Common myeloid progenitor, CD34-positive (primary cell): Measurements from ENCODE around the gene SLC6A2.

Experiments
- CTCF ChIA-PET: fragments of 350-600 bp; sonication (Branson Sonifier 250); formaldehyde crosslinking; loops from one replicate; lab custom pipeline; 2021; ENCODE audit warnings: antibody characterized with exemption; lab: Charles Lee
- POLR2A ChIA-PET: fragments of 350-600 bp; sonication (Branson Sonifier 250); formaldehyde crosslinking; loops from one replicate; lab custom pipeline; 2021; ENCODE audit warnings: antibody characterized with exemption; lab: Charles Lee
- DNase-seq, 3 donors: peaks; one replicate each; pipeline versions ENCODE4 v3.0.0 to v3.0.0-alpha.2; 2013
- H3K27ac ChIP-seq, 2 experiments: 1 replicate in 1 of 2; 2 replicates in 1 of 2; pipeline ENCODE4 v1.7.0; 2013; ENCODE audit warnings: inconsistent platforms in 2 of 2, low read length in 2 of 2, mild to moderate bottlenecking in 2 of 2, low read depth in 1 of 2, moderate library complexity in 1 of 2; ENCODE audit not compliant: severe bottlenecking in 2 of 2, insufficient read depth in 1 of 2, poor library complexity in 1 of 2
- H3K27me3 ChIP-seq, 5 experiments: replicated peaks in 2 of 5; 1 replicate in 3 of 5; 2 replicates in 2 of 5; pipeline versions ENCODE4 v1.6.1 to v1.7.0; 2013; ENCODE audit warnings: low read length in 4 of 5, mild to moderate bottlenecking in 2 of 5, moderate library complexity in 2 of 5, inconsistent platforms in 1 of 5; ENCODE audit not compliant: insufficient read depth in 5 of 5, control insufficient read depth in 4 of 5
- H3K36me3 ChIP-seq, 4 experiments: 1 replicate in 2 of 4; 2 replicates in 2 of 4; pipeline versions ENCODE4 v1.6.1 to v1.7.0; 2013; ENCODE audit warnings: low read length in 3 of 4, control low read depth in 1 of 4, mild to moderate bottlenecking in 1 of 4; ENCODE audit not compliant: control insufficient read depth in 4 of 4, insufficient read depth in 4 of 4
- H3K4me1 ChIP-seq, 4 experiments: 1 replicate in 3 of 4; 2 replicates in 1 of 4; pipeline versions ENCODE4 v1.6.1 to v1.7.1; 2013; ENCODE audit warnings: low read length in 3 of 4, mild to moderate bottlenecking in 3 of 4, control low read depth in 1 of 4, inconsistent platforms in 1 of 4, moderate library complexity in 1 of 4; ENCODE audit not compliant: control insufficient read depth in 4 of 4, insufficient read depth in 4 of 4; ENCODE audit errors: control extremely low read depth in 1 of 4
- H3K4me3 ChIP-seq, 7 experiments: 1 replicate in 4 of 7; 2 replicates in 3 of 7; pipeline versions ENCODE4 v1.5.1 to v1.7.0; 2013; ENCODE audit warnings: mild to moderate bottlenecking in 7 of 7, low read length in 6 of 7, moderate library complexity in 6 of 7, inconsistent platforms in 2 of 7, low read depth in 2 of 7, control low read depth in 1 of 7; ENCODE audit not compliant: insufficient read depth in 4 of 7, control insufficient read depth in 1 of 7; ENCODE audit errors: extremely low read depth in 1 of 7
- H3K9me3 ChIP-seq, 5 experiments: 1 replicate in 4 of 5; 2 replicates in 1 of 5; pipeline versions ENCODE4 v1.6.1 to v1.7.1; 2013; ENCODE audit warnings: low read length in 4 of 5, mild to moderate bottlenecking in 2 of 5, inconsistent platforms in 1 of 5, low read depth in 1 of 5, moderate library complexity in 1 of 5; ENCODE audit not compliant: control insufficient read depth in 4 of 5, insufficient read depth in 2 of 5; ENCODE audit errors: control extremely low read depth in 1 of 5
- WGBS: methylation state at CpG from one replicate; pipeline ENCODE4 v1.1.5; 2013; ENCODE audit not compliant: insufficient coverage; 5-methylcytosine and 5-hydroxymethylcytosine counted together

Gene SLC6A2

DNA sequence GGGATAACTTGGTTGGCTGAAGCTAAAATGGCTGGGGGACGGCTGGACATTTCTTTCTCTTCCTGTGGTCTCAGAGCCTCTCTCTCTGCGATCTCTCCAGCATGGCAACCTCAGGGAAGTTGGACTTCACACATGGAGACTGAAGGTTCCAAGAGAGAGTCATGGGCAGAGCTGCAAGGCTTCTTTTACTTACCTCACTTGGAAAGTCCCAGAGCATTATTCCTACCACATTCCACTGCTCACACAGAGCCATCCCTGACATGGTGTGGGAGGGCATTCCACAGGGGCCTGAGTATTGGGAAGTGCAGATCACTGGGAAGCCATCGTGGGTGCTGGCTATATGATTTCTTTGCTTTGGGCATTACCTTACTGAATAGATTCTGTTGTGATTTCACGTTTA lies 9.8 kb upstream of the SLC6A2 start:
- 91% methylated on average over 3 of the region's 4 CpGs for WGBS
- no peak for DNase-seq
- POLR2A ChIA-PET = no interaction called here
- Histone ChIP-seq H3K27me3 (peaks cover 0 to 6% (median 0%) of the 10 kb centered on the region in 5 experiments), H3K4me3 (no peak overlapping the region), H3K4me1 (peaks cover 0 to 8% (median 3%) of the 10 kb centered on the region in 4 experiments), H3K27ac (no peak overlapping the region), H3K36me3 (no peaks in the 10 kb centered on the region), H3K9me3 (no peaks in the 10 kb centered on the region)
- CTCF ChIA-PET = interaction anchor here (1.0 to 2.0 kb wide), 4 partner anchors 8 to 102 kb away, joined by 3 to 4 read pairs (median 4); no protein-coding TSS in a partner anchor

DNA sequence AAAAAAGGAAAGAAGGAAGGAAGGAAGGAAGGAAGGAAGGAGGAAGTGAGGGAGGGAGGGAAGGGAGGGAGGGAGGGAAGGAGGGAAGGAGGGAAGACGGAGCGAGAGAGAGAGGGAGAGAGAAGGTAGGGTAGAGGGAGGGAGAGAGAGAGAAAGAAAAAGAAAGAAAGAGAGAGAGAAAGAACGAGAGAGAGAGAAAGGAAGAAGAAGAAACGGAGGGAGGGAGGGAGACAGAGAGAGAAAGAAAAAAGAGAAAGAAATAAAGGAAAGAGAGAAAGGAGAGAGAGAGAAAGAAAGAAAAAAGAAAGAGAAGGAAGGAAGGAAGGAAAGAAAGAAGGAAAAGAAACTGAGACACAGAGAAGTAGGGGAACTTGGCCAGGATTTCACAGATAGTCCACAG lies 8.4 kb upstream of the SLC6A2 start:
- H3K4me3 ChIP-seq = no peak overlapping the region
- CTCF ChIA-PET = interaction anchor here (1.1 to 2.5 kb wide), 3 partner anchors 12 to 182 kb away, joined by 3 to 8 read pairs (median 5); no protein-coding TSS in a partner anchor
- DNase-seq = no peak
- no peak overlapping the region for H3K27ac ChIP-seq
- no peaks in the 10 kb centered on the region for H3K36me3 ChIP-seq
- peaks cover 0 to 7% (median 0%) of the 10 kb centered on the region in 5 experiments for H3K27me3 ChIP-seq
- no peaks in the 10 kb centered on the region for H3K9me3 ChIP-seq
- POLR2A ChIA-PET = no interaction called here
- H3K4me1 ChIP-seq = peaks cover 0 to 13% (median 5%) of the 10 kb centered on the region in 4 experiments
- WGBS = 99% methylated on average over 4 of the region's 4 CpGs

DNA sequence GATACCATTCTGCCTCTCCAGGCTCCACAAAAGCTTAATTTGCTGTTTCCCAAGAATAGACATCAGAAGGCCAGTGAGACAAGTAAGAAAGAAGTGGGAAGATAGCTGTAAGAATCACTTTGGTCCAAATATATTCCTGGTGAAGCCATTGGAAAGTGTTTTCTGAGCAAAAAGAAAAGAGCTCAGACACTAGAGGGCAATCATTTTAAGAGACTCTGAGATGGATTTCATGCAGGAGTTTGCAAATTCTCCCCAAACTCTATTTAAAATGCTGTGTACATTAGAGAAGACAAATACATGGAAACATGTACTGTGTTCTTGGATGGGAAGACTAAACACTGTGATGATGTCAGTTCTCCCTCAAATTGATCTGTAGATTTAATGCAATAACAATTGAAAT lies 8.0 kb upstream of the SLC6A2 start:
- no peak for DNase-seq
- POLR2A ChIA-PET = no interaction called here
- Histone ChIP-seq H3K4me1 (peaks cover 0 to 17% (median 7%) of the 10 kb centered on the region in 4 experiments), H3K27ac (no peak overlapping the region), H3K4me3 (no peak overlapping the region), H3K27me3 (peaks cover 0 to 12% (median 0%) of the 10 kb centered on the region in 5 experiments), H3K36me3 (no peaks in the 10 kb centered on the region), H3K9me3 (no peaks in the 10 kb centered on the region)
- CTCF ChIA-PET = interaction anchor here (0.9 to 2.5 kb wide), 4 partner anchors 10 to 183 kb away, joined by 3 to 8 read pairs (median 4); no protein-coding TSS in a partner anchor

DNA sequence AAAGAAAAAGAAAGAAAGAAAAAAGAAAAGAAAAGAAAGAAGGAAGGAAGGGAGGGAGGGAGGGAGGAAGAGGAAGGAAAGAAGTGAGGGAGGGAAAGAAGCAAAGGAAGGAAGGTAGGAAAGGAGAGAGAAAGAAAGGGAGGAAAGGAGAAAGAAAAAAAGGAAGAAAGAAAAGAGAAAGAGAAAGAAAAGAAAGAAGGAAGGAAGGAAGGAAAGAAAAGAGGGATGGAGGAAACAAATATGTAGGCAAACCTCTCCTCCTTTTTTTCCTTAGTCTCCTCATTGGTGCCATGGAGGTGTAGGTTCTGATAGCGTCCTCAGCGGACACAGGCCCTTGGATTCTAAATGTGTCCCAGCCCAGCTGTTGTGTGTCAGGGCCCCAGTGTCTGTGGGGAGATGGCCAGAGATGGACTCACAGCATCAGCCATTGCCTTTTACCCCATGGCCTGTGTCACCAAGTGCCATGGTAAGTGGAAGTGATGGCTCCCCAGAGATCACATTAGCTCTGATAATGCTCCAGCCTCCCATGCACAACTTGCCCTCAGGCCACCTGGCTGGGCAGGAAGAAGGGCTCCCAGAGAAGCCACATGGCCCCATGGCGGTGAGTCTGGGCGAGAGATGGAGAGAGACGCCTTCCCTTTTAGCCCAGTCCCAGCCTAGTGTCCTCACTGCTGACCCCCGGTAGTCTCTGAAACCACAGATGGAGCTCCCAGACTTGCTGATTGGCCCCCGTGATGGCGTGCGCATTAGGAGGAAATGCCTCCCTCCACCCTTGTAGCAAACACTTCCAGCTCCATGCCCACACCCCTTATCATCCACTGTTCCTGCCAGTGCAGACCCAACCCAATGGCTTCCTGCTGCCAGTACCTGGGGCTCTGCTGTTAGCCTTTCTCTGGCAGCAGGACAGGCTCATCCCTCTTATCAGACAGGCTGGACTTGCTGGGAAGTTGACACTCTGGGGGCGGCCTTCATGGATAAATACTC lies 3.7 kb upstream of the SLC6A2 start:
- H3K36me3 ChIP-seq = no peaks in the 10 kb centered on the region
- H3K27me3 ChIP-seq = peaks cover 10 to 36% (median 19%) of the 10 kb centered on the region in 5 experiments
- CTCF ChIA-PET = interaction anchor here (1.0 to 1.2 kb wide), 2 partner anchors 8 to 75 kb away, joined by 3 to 4 read pairs; no protein-coding TSS in a partner anchor
- H3K9me3 ChIP-seq = peaks cover 0 to 3% (median 0%) of the 10 kb centered on the region in 5 experiments
- peaks cover 0 to 38% (median 16%) of the 10 kb centered on the region in 4 experiments for H3K4me1 ChIP-seq
- H3K27ac ChIP-seq = no peak overlapping the region
- POLR2A ChIA-PET = no interaction called here
- H3K4me3 ChIP-seq = no peak overlapping the region
- WGBS = 65% methylated on average over 8 of the region's 10 CpGs
- no peak for DNase-seq

DNA sequence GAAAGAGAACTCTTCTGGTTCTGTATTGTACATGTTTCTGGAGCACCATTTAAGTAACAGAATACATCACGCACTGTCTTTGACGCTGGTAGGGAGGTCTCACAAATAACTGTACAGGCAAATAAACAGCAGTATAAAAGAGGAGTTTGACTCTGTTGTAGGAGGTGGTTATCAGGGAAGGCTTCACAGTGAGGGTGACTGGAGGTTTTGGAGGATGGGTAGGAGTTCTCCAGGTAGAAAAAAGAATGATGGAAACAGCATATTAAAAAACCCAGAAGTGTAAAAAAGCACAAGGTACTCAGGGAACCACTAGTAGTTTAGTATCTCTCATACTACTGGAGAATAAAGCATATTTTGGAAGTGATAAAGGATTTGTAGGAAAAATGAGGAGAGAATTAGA lies 2.7 kb upstream of the SLC6A2 start:
- 86% methylated on average over 2 of the region's 2 CpGs for WGBS

DNA sequence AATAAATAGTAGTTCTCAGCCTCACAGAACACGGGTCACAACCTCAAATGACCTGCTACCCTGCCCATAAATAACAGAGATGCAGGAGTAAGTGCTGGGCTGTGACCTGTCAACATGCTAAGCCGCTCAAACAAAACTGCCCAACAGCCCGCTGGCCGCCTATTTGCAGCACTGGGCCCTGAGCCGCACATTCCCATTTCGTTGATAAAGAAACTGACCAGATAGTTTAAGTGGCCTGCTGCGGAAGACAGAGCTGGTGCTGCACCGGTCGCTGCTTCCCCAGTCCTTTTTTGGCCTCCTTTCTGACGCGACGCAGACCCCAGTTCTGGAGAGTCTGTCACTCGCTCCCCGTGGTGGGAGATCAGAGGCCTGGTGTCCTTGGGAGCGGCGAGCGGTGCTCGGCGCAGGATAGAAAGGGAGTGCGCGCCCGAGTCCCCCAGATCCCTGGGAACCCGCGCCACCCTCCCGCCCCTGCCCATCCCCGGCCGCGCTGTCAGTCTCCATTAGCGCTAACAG lies 349 bp upstream of the SLC6A2 start:
- H3K27me3 ChIP-seq = peaks cover 13 to 48% (median 23%) of the 10 kb centered on the region in 5 experiments
- peaks cover 0 to 34% (median 13%) of the 10 kb centered on the region in 4 experiments for H3K4me1 ChIP-seq
- peak overlapping the region in 5 of 7 experiments; percentile 17 to 79 (median 63) for H3K4me3 ChIP-seq
- no peaks in the 10 kb centered on the region for H3K36me3 ChIP-seq
- ChIA-PET CTCF (interaction anchor here (1.7 kb wide), 1 partner anchor 17 kb away, joined by 4 read pairs; no protein-coding TSS in a partner anchor), POLR2A (no interaction called here)
- 10% methylated on average over 28 of the region's 29 CpGs for WGBS
- peak in 1 of 3 donors; percentile 9 for DNase-seq
- peaks cover 0 to 3% (median 0%) of the 10 kb centered on the region in 5 experiments for H3K9me3 ChIP-seq
- no peak overlapping the region for H3K27ac ChIP-seq

More for the DNA sequence above, 2.7 kb upstream of the SLC6A2 start:
- Histone ChIP-seq H3K4me1 (peaks cover 0 to 38% (median 16%) of the 10 kb centered on the region in 4 experiments), H3K36me3 (no peaks in the 10 kb centered on the region), H3K27ac (no peak overlapping the region), H3K9me3 (peaks cover 0 to 3% (median 0%) of the 10 kb centered on the region in 5 experiments), H3K27me3 (peaks cover 13 to 44% (median 23%) of the 10 kb centered on the region in 5 experiments), H3K4me3 (no peak overlapping the region)
- no peak for DNase-seq
- ChIA-PET CTCF (no interaction called here), POLR2A (no interaction called here)
